ENCODE data around the gene GABRP.

The GABRP gene

DNA sequence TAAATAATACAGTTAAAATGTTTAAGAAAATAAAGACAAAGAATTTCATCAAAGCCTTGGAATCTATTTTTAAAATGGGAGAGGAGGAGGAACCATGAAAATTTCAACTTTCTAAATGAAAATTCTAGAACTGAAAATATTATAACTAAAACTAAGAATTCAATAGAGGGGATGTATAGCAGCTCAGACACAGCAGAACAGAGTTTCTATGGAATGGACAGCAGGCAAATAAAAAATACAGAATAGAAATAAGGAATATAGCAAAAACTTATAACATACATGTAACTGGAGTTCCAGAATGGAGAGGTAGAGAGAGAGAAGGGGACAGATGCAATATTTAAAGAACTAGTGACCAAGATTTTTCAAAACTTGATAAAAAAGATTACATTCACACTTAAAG is 76.9 kb downstream of the GABRP start:
- in situ Hi-C loops (cut with HindIII; ENCODE audit: low sequenced_read_pairs) = no loop called here

DNA sequence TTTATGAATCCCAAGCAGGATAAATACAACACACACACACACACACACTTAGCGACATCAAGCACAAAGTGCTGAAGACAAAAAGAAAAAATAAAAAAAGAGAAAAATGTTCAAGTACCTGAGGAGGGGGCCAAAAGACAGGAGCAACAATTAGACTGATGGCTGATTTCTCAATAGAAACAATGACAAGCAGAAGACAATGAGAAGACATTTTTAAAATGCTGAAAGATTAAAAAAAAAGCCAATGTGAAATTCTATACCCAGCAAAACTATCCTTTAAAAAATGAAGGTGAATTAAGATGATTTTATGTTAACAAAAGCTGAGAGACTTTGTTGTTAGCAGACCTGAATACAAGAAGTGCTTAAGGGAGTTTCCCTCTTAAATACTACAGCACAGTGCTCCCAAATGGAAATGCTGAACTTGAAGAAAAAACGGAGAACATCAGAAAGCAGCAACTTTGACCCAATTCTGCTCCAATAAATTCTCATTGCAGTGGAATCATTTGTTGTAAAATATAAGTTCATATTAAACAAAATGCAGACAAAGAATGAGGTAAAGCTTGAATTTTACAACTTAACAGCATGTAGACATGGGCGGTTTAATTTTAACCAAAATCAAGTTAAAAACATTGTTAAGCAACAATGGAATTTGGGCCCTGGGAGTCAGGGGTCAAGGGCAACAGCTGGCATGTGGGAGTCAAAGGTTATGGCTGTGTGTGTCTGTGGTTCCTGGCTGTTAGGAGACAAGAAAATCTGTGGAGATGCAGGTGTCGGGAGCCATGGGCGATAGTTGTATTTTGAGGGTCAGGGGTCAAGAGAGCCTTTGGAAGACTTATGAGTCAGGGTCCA is 77.5 kb downstream of the GABRP start:
- in situ Hi-C loops (cut with HindIII; ENCODE audit: low sequenced_read_pairs) = no loop called here

DNA sequence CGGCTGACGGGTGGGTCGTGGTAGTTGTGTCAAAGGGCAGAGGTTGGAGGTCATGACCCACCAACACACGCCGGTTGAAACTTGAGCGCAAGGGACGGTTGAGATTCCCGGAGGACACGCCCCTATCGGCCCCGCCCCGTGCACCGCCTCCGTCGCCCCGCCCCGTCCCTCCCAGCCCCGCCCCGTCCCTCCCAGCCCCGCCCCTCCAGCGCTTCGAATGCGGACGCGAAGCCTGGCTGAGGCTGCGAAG is 78.1 kb downstream of the GABRP start:
- in situ Hi-C loops (cut with HindIII; ENCODE audit: low sequenced_read_pairs) = no loop called here

DNA sequence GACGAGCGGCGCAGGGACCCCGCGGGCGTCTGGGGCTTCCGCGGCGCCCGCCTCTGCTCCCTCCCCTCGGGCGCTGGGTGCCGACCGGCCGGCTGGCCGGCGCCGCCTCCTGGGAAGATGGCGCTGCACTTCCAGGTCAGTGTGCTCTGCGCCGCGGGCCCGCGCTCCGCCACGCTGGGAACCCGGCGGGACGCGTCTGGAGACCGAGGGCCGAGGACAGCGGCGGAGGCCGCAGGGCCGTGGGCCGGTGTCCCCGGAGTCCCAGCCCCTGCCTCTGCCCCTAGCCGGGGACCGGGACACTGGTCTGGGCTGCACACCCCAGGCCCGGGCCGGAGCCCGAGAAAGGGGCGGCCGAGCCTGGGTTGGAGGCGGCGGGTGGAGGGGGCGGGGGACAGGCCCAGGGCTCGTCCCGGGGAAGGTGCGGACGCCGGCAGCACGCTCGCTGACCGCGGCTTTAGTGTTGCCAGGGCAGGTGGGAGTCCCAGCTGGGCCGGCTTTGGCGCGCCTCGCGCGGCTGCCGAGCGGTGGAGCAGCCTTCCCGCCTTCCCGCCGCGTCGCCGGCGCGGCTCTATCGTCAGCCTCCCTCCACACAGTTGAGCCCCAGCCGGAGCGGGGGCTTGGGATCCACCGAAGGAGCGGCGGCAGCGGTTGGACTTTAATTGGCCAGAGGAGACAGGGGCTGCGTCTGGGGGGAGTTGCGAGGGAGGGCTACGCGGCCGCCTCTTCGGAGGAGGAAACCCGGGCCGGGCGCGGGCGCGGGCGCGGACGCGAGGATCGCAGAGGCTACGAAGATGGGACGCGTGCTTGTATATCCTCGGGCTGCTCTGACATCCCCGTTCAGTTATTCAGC is 78.6 kb downstream of the GABRP start, which contains the start of gene RANBP17:
Gene RANBP17, plus strand, starts transcription at position 102 of the 850 bp plus-strand sequence.
- in situ Hi-C loops (cut with HindIII; ENCODE audit: low sequenced_read_pairs) = no loop called here

DNA sequence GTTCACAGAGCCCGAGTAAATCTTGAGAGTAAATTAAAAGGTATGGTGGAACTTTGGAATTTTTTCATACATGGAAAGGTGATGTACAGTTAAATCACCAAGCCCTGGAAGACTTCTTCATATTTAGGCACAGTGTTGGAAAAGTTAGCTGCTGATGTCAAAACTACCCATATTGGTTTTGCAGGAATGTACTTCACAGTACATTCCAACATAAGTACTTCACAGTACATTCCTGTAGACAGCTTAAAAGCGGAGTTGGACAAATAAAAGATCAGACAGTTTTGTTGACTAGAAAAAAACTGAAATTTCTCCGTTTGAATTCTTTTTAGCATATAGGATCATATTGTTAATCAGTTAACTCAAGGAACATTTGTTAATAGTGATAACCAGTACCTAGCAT is 80.1 kb downstream of the GABRP start:
- in situ Hi-C loops (cut with HindIII; ENCODE audit: low sequenced_read_pairs) = no loop called here
